Cardiac muscle cell (in vitro differentiated cells and primary cell): ENCODE results near the gene SLC9C2. TPM values are rescaled to one million over a fixed set of nuclear protein-coding genes. Genes with fewer than 3 reads are reported as not detected.
"Not testable (repeated sequence)": the region's sequence is repeated elsewhere in the genome, so short reads cannot be mapped to it uniquely, and the experiment has no call there.

Experiments
- DNase-seq, 2 donors: peaks; one replicate each; pipeline versions ENCODE4 v3.0.0 to v3.0.0-alpha.2; 2010 to 2017; ENCODE audit warnings: low read depth in 1 of 2, low spot score in 1 of 2
- H3K27ac ChIP-seq: fragments of 200-600 bp; sonication (generic); 2 replicates; pipeline ENCODE4 v1.5.1; 2016
- H3K27me3 ChIP-seq: fragments of 200-600 bp; sonication (generic); 2 replicates; pipeline ENCODE4 v1.6.0; 2016; ENCODE audit warnings: control low read depth
- H3K36me3 ChIP-seq: fragments of 200-600 bp; sonication (generic); 2 replicates; pipeline ENCODE4 v1.5.1; 2016; ENCODE audit warnings: control low read depth
- H3K4me1 ChIP-seq: fragments of 200-600 bp; sonication (generic); 2 replicates; pipeline ENCODE4 v1.8.1; 2017; ENCODE audit warnings: low read depth, mild to moderate bottlenecking, mixed run types
- H3K4me3 ChIP-seq: fragments of 200-600 bp; sonication (generic); 2 replicates; pipeline ENCODE4 v1.5.1; 2016; ENCODE audit warnings: mild to moderate bottlenecking
- H3K9me3 ChIP-seq: fragments of 200-600 bp; sonication (generic); 2 replicates; pipeline ENCODE4 v1.5.1; 2017; ENCODE audit warnings: low read depth, mild to moderate bottlenecking, control low read depth
- CTCF ChIP-seq: IDR thresholded peaks from 2 replicates; pipeline ENCODE4 v1.5.1; 2012; ENCODE audit warnings: low read depth, mild to moderate bottlenecking, low read length
- polyA plus RNA-seq: library from polyadenylated mRNA; unstranded; fragments of >200 nt; fragmentation: Nextera tagmentation; extraction: Ambion mirVana; gene quantifications from 2 replicates; pipeline ENCODE4 v1.2.1, GENCODE V29; 2016
- total RNA-seq: library from RNA; depleted of rRNA; stranded (reverse); fragments of >200 nt; gene quantifications from 2 replicates; pipeline ENCODE4 v1.2.3, GENCODE V29; 2016

Gene SLC9C2
- total and polyA plus RNA-seq, 2 experiments from 2014 or later = 0.87 TPM; not detected in 1

GRCh38 chr1:173616859-173617258 lies 14.0 kb upstream of the SLC9C2 start:
- DNase-seq = no peak
- TF ChIP-seq CTCF = no peak
- H3K9me3 ChIP-seq = no peaks in the 10 kb centered on the region
- no peaks in the 10 kb centered on the region for H3K4me1 ChIP-seq
- H3K36me3 ChIP-seq = no peaks in the 10 kb centered on the region
- H3K4me3 ChIP-seq = no peak overlapping the region
- no peak overlapping the region for H3K27ac ChIP-seq
- H3K27me3 ChIP-seq = no peaks in the 10 kb centered on the region

GRCh38 chr1:173613086-173613485 lies 10.2 kb upstream of the SLC9C2 start:
- H3K27ac ChIP-seq, H3K9me3 ChIP-seq, H3K4me3 ChIP-seq: not testable (repeated sequence)

GRCh38 chr1:173608503-173609216 lies 5.8 kb upstream of the SLC9C2 start:
- H3K9me3 ChIP-seq = no peaks in the 10 kb centered on the region
- no peak overlapping the region for H3K27ac ChIP-seq
- no peak for TF ChIP-seq CTCF
- H3K4me1 ChIP-seq = peaks cover under 1% of the 10 kb centered on the region
- no peak for DNase-seq
- no peaks in the 10 kb centered on the region for H3K36me3 ChIP-seq
- H3K27me3 ChIP-seq = no peaks in the 10 kb centered on the region
- no peak overlapping the region for H3K4me3 ChIP-seq

More at GRCh38 chr1:173613086-173613485, 10.2 kb upstream of the SLC9C2 start:
- not testable (repeated sequence) for DNase-seq, H3K4me1 ChIP-seq, H3K27me3 ChIP-seq, H3K36me3 ChIP-seq

- Histone ChIP-seq H3K27me3 (no peaks in the 10 kb centered on the region), H3K9me3 (no peaks in the 10 kb centered on the region), H3K4me1 (peaks cover 9% of the 10 kb centered on the region), H3K36me3 (no peaks in the 10 kb centered on the region), H3K27ac (no peak overlapping the region), H3K4me3 (no peak overlapping the region)
- DNase-seq = no peak
- no peak for TF ChIP-seq CTCF
Observed at GRCh38 chr1:173601588-173601987, 1.3 kb downstream of the SLC9C2 start.

- no peaks in the 10 kb centered on the region for H3K4me1 ChIP-seq
- no peak for TF ChIP-seq CTCF
- no peaks in the 10 kb centered on the region for H3K27me3 ChIP-seq
- H3K36me3 ChIP-seq = no peaks in the 10 kb centered on the region
- DNase-seq = no peak
- H3K27ac ChIP-seq = no peak overlapping the region
- no peaks in the 10 kb centered on the region for H3K9me3 ChIP-seq
- no peak overlapping the region for H3K4me3 ChIP-seq
Observed at GRCh38 chr1:173596097-173596825, 6.6 kb downstream of the SLC9C2 start.

- H3K9me3 ChIP-seq, H3K4me1 ChIP-seq, DNase-seq, H3K27ac ChIP-seq, H3K27me3 ChIP-seq, H3K36me3 ChIP-seq, H3K4me3 ChIP-seq: not testable (repeated sequence)
Observed at GRCh38 chr1:173591138-173591537, 11.7 kb downstream of the SLC9C2 start.
